ENCODE measurements around the gene LPP. TPM values are rescaled to one million over a fixed set of nuclear protein-coding genes. Genes with fewer than 3 reads are reported as not detected.

The LPP gene
- total RNA-seq, 1 donor from 2014 or later = 63.6 TPM

- ATAC-seq (peak; percentile 16), DNase-seq (ENCODE audit: low spot score) (no peak)
These were observed 237.0 kb downstream of the LPP start for GRCh38 chr3:188390775-188391443.

- DNase-seq (ENCODE audit: low spot score) (no peak), ATAC-seq (no peak)
These were observed 237.6 kb downstream of the LPP start for GRCh38 chr3:188391592-188391991.

GRCh38 chr3:188392076-188392475, 238.1 kb downstream of the LPP start:
- ATAC-seq (no peak), DNase-seq (ENCODE audit: low spot score) (no peak)

GRCh38 chr3:188394623-188395022, 240.7 kb downstream of the LPP start:
- DNase-seq (ENCODE audit: low spot score) (no peak), ATAC-seq (peak; percentile 37)

- ATAC-seq = no peak
- no peak for DNase-seq (ENCODE audit: low spot score)
These were observed 242.3 kb downstream of the LPP start for GRCh38 chr3:188396251-188396650.

- peak; percentile 62 for DNase-seq (ENCODE audit: low spot score)
- ATAC-seq = peak; percentile 60
These were observed 242.9 kb downstream of the LPP start for GRCh38 chr3:188396900-188397299.

GRCh38 chr3:188397766-188398705, 244.1 kb downstream of the LPP start:
- DNase-seq (ENCODE audit: low spot score) (peak; percentile 48), ATAC-seq (peak; percentile 31)

- ATAC-seq = peak; percentile 5
- no peak for DNase-seq (ENCODE audit: low spot score)
These were observed 246.7 kb downstream of the LPP start for GRCh38 chr3:188400494-188401243.

- ATAC-seq = peak; percentile 80
- DNase-seq (ENCODE audit: low spot score) = no peak
These were observed 247.5 kb downstream of the LPP start for GRCh38 chr3:188401244-188401993.

- DNase-seq (ENCODE audit: low spot score) = no peak
- ATAC-seq = no peak
These were observed 248.3 kb downstream of the LPP start for GRCh38 chr3:188402229-188402628.

GRCh38 chr3:188403404-188403803, 249.4 kb downstream of the LPP start:
- ATAC-seq (no peak), DNase-seq (ENCODE audit: low spot score) (no peak)

GRCh38 chr3:188404124-188404523, 250.2 kb downstream of the LPP start:
- DNase-seq (ENCODE audit: low spot score) = no peak
- ATAC-seq = no peak

GRCh38 chr3:188404701-188405100, 250.7 kb downstream of the LPP start:
- no peak for DNase-seq (ENCODE audit: low spot score)

GRCh38 chr3:188407158-188407880, 253.4 kb downstream of the LPP start:
- peak; percentile 81 for ATAC-seq
- DNase-seq (ENCODE audit: low spot score) = no peak

More at GRCh38 chr3:188404701-188405100, 250.7 kb downstream of the LPP start:
- no peak for ATAC-seq

- ATAC-seq = no peak
- no peak for DNase-seq (ENCODE audit: low spot score)
These were observed 254.9 kb downstream of the LPP start for GRCh38 chr3:188408831-188409230.

GRCh38 chr3:188411750-188412149, 257.8 kb downstream of the LPP start:
- DNase-seq (ENCODE audit: low spot score) (no peak), ATAC-seq (no peak)

- no peak for ATAC-seq
- DNase-seq (ENCODE audit: low spot score) = no peak
These were observed 261.2 kb downstream of the LPP start for GRCh38 chr3:188415196-188415595.

GRCh38 chr3:188416041-188416440, 262.1 kb downstream of the LPP start:
- ATAC-seq (no peak), DNase-seq (ENCODE audit: low spot score) (no peak)

GRCh38 chr3:188417271-188417696, 263.3 kb downstream of the LPP start:
- ATAC-seq (peak; percentile 91), DNase-seq (ENCODE audit: low spot score) (peak; percentile 68)

- no peak for ATAC-seq
- no peak for DNase-seq (ENCODE audit: low spot score)
These were observed 263.8 kb downstream of the LPP start for GRCh38 chr3:188417766-188418165.

All from left lobe of liver (tissue), 2 donors.